Astrocyte (in vitro differentiated cells and primary cell): ENCODE data around the gene MAST3.
"Not testable (repeated sequence)": the region's sequence is repeated elsewhere in the genome, so short reads cannot be mapped to it uniquely, and the experiment has no call there.

Source experiments
- EZH2 ChIP-seq: IDR thresholded peaks from 2 replicates; pipeline ENCODE4 v1.6.1; 2012; ENCODE audit warnings: mild to moderate bottlenecking, low read length, inconsistent platforms; ENCODE audit not compliant: insufficient read depth
- TF ChIP-seq, protein P1 (sequence below): IDR thresholded peaks from 2 replicates; pipeline ENCODE4 v1.5.1; 2011; ENCODE audit warnings: low read depth, mild to moderate bottlenecking, inconsistent platforms, low read length, moderate library complexity; ENCODE audit not compliant: insufficient read depth

DNA sequence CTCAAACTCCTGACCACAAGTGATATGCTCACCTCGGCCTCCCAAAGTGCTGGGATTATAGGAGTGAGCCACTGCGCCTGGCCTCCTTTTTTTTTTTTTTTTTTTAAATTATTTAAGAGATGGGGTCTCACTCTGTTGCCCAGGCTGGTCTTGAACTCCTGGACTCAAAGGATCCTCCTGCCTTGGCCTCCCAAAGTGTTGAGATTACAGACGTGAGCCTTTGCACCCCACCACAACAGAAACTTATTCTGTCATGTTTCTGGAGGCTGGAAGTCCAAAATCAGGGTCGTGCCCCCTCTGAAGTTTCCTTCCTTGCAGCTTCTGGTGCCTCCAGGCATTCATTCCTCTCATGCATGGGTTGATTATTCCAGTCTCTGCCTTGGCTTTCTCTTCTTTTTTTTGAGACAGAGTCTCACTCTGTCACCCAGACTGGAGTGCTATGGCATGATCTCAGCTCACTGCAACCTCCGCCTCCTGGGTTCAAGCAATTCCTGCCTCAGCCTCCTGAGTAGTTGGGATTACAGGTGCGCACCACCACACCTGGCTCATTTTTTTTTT lies 61.6 kb downstream of the MAST3 start:
- TF ChIP-seq, protein P1, sequence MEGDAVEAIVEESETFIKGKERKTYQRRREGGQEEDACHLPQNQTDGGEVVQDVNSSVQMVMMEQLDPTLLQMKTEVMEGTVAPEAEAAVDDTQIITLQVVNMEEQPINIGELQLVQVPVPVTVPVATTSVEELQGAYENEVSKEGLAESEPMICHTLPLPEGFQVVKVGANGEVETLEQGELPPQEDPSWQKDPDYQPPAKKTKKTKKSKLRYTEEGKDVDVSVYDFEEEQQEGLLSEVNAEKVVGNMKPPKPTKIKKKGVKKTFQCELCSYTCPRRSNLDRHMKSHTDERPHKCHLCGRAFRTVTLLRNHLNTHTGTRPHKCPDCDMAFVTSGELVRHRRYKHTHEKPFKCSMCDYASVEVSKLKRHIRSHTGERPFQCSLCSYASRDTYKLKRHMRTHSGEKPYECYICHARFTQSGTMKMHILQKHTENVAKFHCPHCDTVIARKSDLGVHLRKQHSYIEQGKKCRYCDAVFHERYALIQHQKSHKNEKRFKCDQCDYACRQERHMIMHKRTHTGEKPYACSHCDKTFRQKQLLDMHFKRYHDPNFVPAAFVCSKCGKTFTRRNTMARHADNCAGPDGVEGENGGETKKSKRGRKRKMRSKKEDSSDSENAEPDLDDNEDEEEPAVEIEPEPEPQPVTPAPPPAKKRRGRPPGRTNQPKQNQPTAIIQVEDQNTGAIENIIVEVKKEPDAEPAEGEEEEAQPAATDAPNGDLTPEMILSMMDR: not testable (repeated sequence)
- TF ChIP-seq EZH2: not testable (repeated sequence)
